ENCODE data around the gene TAPT1.

Gene TAPT1

DNA sequence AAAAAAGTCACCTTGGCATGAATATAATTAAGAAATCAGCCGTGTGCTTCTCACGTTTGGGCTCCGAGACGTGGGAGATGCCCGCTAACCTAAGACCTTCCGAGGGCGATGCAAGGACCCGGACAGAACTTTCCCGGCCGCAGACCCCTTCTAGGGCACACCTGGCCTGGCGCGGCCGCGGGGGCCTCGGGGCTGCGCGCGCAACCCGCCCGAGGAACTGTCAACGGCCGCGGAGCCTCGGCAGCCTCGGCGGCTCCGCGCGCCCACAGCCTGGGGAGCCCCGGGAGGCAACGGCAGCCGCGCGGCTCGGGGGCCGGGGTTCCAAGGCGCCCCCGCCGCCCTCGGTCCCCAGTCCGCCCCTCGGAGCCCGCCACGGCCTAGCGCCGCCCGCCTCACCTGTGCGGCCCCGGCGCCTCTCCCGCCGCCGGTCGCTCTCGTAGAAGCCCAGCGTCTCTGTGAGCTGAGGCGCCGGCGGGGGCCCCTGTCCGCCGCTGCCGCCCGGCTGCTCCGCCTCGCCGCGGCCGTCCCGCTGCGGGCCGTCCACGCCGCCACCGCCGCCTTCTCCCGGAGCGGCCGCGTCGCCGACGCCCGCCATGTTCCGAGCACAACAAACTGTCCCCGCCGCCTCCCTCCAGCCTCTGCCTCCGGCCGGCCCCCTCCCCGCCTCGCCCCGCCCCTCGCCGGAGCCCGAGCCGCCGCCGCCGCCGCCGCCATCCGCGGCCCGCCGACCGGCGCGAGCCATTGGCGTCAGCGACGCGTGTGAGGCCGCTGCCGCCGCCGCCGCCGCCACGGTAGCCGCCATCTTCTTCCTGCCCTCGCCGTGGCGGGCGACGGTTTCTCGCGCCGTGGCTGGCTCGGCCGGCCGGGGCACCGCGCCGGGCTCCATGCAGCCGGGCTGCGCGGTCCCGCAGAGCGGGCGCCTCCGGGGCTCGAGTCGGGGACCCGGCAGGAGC lies at the start of gene TAPT1:
Gene TAPT1, minus strand, starts transcription at position 609 of the 953 bp plus-strand sequence. Its CDS starts 14 bp downstream, at position 595.
- DNase-seq: peak; percentile 67

- DNase-seq: no peak
Observed at GRCh38 chr4:16271411-16271810, 45.1 kb upstream of the TAPT1 start.

- peak; percentile 18 for DNase-seq
Observed at GRCh38 chr4:16270454-16271328, 44.4 kb upstream of the TAPT1 start.

- peak; percentile 92 for DNase-seq
Observed at GRCh38 chr4:16269742-16270453, 43.6 kb upstream of the TAPT1 start.

- DNase-seq: no peak
Observed at GRCh38 chr4:16269240-16269639, 43.0 kb upstream of the TAPT1 start.

GRCh38 chr4:16268290-16268689 lies 42.0 kb upstream of the TAPT1 start:
- DNase-seq: no peak

DNA sequence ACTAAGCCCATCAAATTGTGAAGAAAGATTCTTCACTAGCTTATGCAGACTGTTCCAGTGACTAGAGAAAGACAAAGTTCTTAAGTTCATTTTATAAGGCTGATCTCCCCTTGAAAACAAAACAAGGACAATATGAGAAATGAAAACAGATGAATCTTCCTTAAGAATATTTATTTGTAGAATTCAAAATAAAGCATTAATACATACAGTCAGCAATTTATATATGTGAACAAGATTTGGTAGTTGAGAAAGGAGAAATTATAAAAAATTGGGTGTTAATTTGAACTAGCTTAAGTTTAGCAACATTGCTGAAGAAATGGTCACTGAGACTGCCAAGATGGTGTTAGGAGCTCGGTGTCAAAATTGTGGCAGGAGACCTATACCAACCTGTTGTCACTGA lies 41.4 kb upstream of the TAPT1 start:
- no peak for DNase-seq

GRCh38 chr4:16265820-16266219 lies 39.5 kb upstream of the TAPT1 start:
- no peak for DNase-seq

- no peak for DNase-seq
Observed at GRCh38 chr4:16264798-16265197, 38.5 kb upstream of the TAPT1 start.

DNA sequence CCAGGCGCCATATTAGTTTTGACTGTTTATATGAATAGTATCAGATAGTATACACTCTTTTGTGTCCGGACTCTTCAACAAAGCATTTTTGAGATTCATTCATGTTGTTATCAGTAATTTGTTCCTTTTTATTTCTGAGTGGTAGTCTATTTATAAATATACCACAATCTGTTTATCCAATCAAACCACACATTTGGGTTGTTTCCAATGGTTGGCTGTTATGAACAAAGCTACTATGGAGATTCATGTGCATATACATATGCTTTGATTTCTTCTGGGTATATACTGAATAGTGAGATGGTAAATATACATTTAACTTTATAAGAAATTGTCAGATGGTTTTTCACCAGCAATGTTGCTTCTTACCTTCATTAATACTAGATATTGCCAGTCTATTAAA lies 36.8 kb upstream of the TAPT1 start:
- no peak for DNase-seq

DNA sequence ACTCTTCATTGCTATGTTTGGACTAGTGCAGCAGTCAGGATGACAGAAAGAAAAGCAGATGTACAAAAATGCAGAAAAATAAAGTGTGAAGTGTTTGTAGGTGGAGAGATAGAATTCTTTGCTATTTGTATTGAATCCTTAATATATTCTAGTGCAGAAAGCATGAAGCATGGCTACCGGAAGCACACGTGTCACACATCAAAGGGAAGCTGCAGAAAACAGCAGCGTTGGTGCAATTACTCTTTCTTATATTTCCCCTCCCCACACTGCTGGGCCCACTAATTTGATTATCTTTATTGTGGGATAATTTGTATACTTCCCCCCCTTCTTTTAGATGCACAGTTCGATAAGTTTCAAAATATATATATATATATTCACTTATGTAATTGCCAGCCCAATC lies 35.9 kb upstream of the TAPT1 start:
- no peak for DNase-seq

GRCh38 chr4:16261313-16261878 lies 35.1 kb upstream of the TAPT1 start:
- no peak for DNase-seq

DNA sequence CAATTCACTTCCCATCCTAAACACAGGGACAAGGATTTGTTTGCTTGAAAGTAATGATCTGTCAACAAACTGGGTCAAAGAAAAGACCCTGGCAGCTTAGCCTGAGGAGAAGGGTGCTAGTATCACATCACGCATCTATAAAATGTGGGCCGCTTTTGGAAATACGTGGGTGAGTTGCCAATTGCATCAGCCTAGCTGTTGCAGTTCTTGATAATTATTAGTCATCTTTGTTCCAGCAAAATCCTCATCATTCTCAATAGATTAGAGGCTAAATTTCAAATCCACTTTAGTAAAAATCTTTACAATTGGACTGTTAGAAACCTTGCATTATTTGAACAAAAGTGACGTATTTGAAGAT lies 33.6 kb upstream of the TAPT1 start:
- no peak for DNase-seq

DNA sequence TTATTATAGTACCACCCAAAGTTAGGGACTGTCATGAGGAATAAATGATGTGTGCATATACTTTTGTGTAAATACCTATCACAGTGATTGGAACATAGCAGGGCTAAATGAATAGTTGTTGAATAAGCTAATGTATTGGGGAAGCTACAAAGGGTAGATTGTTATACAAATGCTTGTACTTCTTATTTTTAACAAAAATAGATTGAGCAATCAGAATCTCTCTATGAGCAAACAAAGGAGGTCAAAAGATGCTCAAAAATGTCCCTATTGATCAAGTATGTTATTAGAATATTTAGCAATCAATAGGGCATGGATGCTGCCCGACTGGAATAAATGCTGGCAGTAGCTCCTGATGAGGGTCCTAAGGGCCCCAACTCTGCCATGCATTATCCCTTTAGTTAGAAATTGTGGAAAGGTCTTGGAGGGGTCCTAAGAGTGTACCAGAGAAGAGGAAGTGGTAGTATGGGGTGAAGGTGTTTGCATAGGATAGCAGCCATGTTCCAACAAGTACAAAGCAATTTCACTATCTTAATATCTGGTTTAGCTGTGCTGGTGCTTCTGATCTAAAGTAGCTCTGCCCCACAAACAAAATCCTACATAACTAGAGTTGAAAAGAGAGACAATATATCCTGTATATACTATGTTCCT lies 33.1 kb upstream of the TAPT1 start:
- DNase-seq: no peak

DNA sequence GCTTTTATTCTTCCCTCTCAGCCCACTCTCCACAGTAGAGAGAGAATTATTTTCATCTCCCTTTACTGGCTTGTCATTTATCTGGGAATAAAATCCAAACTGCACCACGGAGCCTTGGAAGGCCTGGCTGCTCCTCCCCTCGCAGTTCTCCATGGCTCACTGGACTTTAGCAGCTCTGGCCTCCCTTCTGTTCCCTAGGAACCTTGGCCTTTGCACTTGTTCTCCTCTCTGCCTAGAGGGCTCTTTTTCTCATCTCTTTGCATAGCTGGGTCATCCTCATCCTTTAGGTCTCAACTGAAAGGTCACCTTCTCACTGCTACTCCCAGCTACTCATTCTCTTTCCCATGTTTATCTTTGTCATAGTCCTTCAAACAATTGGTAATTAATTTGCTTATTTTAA lies 31.3 kb upstream of the TAPT1 start:
- no peak for DNase-seq

GRCh38 chr4:16256343-16256742 lies 30.1 kb upstream of the TAPT1 start:
- no peak for DNase-seq

- no peak for DNase-seq
Observed at GRCh38 chr4:16255730-16256129, 29.5 kb upstream of the TAPT1 start.

DNA sequence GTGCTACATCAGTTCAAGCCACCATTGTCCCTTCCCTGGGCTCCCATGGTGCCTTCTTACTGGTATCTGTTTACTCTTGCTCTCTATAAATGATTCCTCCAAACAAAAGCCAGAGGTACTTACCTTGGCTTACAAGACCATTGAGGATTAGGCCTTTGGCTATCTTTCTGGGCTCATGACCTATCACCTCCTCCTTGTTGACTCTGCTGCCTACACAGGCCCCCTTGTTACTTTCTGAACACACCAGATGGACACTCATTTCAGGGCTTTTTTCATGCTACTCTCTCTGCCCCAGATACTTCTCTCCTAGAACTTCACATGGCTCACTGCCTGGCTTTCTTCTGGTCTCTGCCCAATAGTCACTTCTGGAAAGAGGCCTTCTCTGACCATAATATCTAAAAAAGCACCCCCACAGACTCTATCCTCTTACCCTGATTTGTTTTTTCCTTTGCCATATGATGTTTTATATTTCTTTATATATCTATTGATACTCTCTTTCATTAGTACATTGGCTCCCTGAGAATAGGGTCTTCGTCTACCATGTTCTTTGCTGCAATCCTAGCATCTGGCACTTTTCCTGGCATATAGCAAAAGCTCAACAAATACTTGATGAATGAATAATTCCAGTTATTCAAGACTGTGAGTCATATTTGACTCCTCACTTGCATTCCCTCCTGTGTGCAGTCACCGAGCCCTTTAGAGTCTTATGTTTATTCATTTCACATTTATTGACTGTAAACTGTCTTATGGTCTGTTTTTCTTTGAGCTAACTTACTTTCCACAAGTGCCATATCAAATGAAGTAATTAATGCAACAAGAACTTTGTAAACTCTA lies 27.1 kb upstream of the TAPT1 start:
- peak; percentile 44 for DNase-seq

DNA sequence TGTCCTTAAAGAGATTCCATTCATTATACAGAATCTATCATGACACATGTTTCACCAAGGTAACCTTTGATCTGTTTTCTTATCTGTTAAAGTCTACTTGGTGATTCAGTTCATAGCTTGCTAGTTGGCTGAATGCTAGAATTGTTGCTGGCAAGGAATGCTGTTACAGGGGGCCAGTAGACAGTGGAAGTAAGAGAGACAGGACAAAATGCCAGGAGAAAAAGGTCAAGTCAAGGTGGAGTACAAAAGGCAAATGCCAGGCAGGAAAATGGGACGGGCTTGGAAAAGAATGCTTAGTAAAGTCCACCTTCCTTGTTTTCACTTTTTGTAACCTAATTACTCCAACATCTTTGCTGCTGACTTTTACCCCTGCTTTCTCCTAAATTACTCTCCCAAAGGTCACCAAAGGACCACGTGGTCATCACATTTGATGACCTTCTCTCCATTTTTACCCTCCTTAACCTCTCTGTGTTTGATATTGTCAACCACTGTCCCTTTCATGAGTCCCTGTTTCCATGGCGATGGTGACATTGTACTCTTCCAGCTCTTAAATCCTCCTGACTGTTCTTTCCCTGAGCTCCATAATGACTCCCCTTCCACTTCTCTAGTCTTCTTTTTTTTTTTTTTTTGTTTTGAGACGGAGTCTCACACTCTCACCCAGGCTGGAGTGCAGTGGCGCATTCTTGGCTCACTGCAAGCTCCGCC lies 24.5 kb upstream of the TAPT1 start:
- DNase-seq: no peak

GRCh38 chr4:16248605-16249004 lies 22.3 kb upstream of the TAPT1 start:
- DNase-seq: no peak

DNA sequence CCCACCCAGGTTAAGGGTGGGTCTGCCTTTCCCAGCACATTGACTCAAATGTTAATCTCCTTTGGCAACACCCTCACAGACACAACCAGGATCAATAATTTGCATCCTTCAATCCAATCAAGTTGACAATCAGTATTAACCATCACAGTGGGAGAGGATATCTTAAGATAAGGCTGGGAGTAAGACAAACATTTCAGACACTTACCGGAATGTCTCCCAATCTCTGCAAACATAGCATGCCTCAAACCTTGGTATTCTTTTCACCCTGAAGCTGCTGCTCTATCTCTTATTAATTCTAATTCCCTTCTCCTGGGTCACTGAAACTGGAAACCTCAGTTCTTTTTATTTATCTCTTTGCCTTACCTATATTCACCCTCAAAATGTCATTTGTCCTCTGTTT lies 19.0 kb upstream of the TAPT1 start:
- DNase-seq: no peak
